IPS DF 4.7 (cell line): ENCODE data around the gene MBLAC1.

Source experiments
- DNase-seq: peaks from one replicate; pipeline ENCODE4 v3.0.0-alpha.2; 2013; ENCODE audit warnings: low spot score; ENCODE audit errors: extremely low read depth

The MBLAC1 gene

DNA sequence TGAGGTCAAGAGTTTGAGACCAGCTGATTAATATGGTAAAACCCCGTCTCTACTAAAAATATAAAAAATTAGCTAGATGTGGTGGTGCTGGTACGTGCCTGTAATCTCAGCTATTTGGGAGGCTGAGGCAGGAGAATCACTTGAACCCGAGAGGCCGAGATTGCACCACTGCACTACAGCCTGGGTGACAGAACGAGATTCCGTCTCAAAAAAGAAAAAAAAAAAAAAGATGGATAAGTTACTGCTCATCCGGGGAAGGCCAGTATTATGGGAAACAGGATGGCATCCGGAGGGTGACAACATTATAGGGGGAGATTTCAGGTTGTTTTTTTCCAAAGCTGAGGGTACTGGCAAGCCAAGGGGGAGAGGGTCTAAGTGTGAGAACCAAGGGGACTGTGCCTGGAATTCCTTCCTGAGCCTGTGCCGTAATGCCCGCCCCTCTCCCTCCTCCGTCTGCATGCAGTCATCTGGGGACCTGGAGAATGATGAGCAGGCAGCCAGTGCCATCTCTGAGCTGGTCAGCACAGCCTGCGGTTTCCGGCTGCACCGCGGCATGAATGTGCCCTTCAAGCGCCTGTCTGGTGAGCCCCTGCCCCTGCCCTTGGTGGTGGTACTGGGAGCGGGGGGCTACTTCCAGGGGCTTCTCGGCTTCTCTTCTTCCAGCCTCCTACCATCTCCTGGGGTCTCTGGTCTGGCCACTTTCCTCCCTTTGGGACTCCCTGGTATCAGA is 26.3 kb downstream of the MBLAC1 start:
- DNase-seq, result no peak

DNA sequence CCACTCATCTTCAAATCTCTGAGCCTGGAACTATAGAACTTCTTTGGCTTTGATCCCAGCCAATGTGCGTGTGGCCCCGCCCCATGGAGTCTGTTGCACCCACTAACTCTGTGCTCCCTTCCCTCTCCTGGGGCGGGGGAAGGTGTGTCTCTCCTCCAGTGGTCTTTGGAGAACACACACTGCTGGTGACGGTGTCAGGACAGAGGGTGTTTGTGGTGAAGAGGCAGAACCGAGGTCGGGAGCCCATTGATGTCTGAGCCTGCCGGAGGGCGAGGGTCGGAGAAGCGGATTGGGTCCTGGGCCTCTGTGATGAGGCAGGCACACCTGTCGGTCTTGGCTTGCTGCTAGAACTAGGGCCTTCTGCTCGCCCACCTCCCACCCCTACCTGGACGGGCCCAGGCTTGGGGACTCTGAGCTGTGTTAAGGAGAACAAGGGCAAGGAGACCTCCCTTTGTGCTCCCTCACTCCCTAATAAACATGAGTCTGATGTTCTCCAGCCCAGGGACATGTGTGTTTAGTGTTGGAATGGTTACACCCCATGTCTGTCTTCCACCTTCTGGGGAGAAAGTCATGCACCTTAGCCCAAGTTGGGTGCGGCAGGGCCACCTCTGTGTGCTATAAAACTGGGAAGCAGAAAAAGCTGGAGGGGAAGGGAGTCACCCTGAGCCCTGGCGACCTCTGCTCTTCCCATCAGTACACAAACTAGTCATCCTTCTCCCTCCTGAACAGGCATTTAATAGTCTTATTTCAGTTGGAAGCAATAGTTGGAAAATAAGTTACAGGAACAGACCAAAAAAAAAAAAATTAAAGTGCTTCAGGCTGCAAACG is 27.2 kb downstream of the MBLAC1 start:
- no peak for DNase-seq

DNA sequence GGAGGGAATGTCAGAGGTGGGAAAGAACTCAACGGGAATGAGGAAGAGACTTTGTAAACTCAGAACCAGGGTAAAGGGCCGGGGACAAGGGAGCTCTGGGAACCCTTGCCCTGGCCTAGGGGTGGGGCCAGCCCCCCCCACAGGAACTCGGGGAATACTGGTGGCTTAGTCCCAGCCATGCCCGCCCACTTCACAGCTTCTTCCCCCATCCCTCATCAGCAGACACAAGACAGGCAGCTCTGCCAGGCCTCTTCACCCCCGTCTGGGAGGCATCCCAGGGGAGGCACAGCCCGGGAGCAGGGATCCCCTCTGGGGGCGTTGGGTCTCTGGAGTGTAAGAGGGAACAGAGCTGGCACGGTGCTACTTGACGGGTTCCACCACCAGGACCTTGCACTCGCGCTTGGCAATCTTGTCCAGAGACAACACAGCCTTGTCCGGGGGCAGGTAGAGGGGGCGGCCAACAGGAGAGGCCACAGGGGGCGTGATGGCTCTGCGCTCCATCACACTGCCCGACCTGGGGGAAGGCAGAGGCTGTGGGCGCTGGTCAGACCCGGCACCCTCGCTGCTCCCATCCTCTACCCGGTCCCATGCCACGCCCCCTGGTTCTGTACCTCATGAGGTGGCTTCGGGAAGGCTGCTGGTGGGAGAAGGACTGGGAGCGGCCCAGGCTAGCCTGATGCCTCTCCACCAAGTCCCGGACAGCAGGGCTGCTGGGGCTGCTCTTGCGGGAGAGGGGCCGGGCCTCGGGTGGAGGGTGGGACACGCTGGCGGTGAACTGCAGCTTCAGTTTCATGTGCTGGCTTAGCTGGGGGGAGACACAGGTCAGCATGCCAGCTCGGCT is 28.1 kb downstream of the MBLAC1 start:
- DNase-seq, result no peak

DNA sequence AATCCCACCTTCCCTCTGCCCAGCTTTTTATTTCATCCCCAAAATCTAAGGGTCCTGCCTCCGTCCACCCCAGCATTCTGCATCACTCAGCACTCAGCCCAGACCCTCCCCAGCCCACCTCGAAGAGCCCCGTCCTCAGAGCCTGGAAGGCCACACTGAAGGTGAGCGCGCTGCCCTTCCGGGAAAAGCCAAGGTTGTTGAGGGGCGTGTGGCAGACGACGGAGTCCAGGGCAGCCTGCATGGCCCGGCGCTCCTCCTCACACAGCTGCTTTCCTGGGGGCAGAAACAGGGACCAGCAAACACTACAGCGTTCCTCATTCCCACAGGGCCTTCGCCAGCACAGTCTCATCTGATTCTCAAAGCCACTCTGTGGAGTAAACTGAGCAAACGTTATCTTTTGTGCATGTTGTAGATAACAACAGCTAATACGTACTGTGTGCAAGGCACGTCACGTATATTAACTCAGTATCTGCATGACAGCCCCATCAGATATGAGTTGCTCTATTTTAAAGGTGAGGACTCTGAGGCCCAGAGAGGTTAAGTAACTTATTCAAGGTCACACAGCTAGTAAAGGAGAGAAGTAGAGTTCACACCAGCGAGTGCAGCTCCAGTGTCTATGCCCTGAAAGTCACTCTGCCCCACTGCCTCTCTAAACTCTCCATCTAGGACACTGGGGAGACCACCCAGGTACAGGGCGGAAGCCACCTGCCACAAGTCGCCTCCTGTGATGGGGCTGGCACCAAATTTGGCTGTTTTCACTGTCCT is 29.0 kb downstream of the MBLAC1 start:
- no peak for DNase-seq

DNA sequence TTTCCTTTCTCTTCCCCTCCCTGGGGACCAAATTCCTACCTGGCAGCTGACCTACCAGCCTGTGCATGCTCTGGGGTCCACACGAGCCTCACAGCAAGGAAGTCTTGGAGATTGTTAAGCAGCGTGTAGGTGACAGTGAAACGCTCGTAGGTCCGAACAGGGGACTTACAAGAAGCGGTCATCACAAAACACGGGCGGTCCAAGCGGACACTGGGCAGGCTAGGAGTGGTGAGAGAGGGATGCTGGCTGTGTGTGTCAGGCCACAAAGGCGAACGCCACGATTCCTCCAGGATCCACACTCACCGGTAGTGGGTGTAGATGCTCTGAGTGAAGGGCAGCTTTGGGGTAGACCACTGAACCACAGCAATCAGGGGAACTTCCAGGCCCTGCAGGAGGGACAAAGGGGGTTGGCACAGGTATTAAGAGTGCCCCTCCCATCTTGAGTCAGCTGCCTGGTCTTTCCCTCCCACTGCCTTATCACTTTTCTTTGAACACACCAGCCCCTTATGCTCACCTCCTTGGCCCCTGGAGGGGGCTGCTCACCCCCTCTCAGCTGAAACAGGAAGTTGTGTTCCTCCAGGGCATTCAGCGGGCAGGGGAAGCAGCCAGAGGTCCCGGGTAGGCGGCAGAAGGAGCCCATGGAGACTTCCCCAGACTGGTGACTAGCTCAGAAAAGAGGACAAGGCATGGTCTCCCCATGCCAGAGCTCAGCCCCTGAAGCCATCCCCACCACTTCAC is 29.7 kb downstream of the MBLAC1 start:
- DNase-seq, result no peak

DNA sequence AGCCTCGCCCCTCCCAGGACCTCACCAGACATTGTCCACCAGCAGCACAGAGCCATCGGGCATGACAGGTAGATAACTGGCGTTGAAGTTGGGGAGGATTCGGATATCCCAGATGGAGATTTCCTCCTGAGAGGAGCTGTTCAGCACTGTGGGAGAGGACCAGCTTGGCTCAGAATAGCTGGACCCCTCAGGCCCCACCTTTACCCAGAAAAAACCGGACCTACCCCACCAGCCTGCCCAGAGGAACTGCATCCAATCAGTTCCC is 30.2 kb downstream of the MBLAC1 start:
- DNase-seq, result no peak

DNA sequence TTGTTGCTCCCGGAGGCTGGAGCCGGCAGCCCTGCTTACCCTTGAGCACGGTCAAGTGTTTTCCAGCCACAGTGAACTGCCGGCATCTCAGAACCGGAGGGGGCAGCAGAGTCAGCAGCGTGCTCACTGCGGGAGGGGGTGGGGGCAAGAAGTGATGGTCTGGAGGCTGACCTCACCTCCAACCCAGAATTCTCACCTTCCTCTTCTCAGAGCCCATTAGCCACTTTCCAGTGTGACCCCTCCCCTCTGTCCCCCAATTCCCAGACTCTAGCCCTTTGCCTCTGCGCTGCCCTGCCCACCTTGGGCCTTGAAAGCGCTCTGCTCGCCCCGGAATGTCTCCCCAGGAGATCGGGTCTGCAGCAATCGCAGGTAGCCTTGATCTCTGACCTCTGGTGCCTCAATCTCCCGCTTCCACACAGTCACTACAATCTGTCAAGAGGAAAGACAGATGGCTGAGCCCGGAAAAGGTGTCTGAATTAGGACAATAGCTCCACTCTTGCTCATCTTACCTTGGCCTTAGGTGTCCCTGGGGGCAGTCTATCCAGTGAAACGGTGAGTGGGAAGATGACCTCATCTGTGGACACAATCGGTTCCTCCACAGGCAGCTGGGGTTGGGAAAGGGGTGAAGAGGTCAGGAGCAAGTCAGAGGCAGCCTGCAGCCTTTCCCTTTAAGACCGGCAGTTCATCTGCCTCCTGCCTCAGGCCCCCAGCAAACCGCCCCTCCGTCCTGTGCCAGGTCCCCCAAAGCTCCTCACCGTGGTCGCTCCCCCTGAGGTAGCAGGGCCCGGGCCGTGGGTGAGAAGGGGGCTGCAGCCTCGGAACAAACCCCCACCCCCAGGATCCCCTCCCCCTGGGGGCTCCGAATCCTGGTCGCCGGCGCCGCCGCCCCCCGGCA is 30.8 kb downstream of the MBLAC1 start:
- no peak for DNase-seq

DNA sequence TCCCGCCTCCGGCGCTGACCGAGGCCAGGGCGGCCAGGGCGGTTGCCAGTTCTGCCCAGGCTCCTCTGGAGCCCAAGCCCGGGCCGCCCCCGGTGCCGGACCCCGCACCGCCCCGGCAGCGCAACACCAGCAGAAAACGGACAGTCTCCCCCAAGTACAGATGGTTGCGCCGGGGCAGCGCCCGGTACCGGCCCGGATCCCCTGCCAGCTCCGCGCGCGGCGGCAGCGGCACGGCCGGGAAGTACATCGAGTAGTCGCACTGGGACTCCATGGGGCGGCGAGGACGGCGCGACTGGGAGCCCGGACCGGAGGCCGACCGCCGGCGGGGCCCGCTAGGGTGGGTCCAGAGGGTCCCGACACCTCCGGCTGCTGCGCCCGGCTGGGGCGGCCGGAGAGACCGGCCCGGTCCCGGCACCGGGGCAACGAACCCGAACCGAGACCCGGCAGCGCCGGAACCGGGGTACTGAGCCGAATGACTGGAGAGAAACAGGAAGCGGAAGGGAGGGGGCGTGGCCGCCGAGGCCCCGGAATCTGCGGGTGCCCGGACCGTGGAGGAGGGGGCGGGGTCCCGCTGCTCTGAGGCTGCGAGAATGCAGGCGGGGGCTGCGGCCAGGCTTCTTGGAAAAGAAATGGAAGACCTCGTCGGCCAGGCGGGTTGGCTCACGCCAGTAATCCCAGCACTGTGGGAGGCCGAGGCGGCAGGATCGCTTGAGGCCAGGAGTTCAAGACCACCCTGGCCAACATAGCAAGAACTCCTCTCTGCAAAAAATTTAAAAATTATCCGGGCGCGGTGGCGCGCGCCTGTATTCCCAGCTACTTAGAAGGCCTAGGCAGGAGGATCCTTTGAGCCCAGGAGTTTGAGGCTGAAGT is 31.7 kb downstream of the MBLAC1 start, which contains the start of gene TRAPPC14:
Gene TRAPPC14, minus strand, starts transcription at position 495 of the 870 bp plus-strand sequence. Its CDS starts 224 bp downstream, at position 271.
- DNase-seq, result no peak

DNA sequence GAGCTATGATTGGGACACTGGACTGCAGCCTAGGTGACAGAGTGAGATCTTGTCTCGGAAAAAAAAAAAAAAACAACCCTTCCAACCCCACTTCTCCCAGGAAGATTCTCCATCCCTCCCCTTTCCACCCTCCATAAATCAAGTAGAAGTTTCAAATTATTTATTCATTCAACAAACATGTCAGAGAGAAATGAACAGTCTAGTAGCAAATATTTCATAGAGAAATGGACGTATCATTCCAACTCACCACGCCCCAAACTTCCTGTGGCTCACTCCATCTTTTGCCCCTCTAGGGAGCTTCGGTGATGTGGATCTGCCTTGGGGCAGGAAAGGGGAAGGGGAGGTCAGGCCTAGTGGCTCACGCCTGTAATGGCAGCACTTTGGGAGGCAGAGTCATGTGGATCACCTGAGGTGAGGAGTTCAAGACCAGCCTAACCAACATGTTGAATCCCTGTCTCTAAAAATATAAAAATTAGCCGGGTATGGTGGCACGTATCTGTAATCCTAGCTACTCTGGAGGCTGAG is 32.4 kb downstream of the MBLAC1 start:
- no peak for DNase-seq

DNA sequence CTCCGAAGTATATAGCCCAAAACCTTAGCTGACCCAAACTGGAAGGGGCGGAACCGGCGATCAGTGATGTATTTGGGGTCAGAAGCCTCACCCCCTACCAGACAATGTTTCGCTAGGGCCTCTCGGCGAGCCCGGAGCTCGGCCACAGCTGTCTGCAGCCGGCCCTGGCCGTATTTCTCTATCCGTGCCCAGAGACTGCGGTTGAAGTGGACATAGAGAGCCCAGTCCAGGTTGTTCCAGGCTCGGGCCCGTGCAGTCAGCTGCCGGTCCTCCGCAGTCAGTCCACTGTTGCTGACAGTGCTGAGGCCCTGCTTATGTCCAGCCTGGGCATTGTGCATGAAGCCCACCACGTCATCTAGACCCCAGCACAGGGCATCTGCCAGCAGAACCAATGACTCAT is 33.3 kb downstream of the MBLAC1 start:
- DNase-seq, result no peak

DNA sequence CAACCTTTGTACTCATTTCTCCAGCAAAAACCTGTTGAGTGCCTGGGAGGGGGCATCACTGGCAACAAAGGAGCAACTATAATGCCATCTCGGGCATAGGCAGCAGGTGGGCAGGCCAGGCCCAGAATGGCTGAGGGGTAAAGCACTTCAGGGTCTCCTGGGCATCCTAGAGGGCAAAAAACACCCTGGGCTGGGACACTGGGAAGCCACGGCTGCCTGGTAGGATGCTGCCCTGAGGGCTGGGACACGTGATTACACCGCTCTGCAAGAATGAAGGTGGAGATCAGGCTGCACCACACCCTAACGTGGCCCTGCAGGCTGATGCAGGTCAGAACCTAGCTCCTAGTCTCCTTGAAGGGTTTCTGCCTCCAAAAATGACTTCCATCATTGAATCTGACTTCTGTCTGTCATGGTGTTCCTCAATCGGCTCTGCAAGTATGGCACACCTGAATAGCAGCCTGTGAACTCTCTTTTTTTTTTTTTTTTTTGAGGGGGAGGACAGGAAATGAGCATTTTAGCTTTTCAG is 36.3 kb downstream of the MBLAC1 start:
- DNase-seq, result no peak

DNA sequence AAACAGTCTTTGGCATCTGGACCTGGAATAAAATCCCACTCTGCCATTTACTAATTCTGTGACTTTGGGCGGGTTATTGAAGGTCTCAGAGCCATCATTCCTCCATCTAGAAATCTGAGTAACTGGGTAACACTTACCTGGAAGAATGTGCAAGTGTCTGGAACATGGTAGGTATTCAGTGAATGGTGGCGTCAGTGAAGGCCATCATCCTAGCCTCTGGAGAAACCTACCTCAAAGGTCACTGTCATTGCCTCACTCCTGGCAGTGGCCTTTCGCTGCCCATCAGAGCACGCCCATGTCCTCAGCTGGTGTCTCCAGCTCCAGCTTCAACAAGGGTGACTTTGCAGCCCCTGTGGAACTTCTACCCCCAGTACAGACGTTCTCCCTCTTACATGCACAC is 37.1 kb downstream of the MBLAC1 start:
- DNase-seq, result no peak

DNA sequence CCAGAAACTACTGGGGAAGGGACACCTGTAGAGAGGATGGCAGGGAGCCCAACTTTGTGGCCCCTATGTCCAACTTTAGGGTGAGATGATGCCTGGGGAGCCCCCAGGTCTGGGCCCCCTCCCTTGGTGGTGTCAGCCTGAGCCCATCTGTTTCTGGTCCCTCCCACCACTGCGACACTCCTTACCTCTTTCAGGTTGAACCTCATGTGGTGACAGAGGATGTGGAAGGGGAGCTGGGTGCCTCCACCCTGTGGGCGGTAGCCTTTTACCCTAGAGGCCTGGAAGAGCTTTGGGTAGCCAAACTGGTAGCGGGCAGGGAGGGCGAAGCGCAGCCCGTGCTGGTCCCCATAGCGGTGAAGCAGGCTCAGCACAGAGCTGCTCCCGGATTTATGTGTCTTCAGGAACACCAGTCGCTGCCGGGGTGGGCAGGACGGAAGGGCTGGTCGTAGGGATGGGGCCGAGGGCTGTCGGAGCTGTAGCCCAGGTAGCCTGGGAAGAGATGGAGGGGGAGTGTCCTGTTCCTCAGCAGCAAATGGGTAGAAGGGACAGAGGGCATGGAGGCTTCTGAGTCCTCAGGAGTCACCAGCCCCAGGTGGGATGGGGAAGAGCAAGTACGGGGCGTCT is 39.7 kb downstream of the MBLAC1 start:
- DNase-seq, result no peak

DNA sequence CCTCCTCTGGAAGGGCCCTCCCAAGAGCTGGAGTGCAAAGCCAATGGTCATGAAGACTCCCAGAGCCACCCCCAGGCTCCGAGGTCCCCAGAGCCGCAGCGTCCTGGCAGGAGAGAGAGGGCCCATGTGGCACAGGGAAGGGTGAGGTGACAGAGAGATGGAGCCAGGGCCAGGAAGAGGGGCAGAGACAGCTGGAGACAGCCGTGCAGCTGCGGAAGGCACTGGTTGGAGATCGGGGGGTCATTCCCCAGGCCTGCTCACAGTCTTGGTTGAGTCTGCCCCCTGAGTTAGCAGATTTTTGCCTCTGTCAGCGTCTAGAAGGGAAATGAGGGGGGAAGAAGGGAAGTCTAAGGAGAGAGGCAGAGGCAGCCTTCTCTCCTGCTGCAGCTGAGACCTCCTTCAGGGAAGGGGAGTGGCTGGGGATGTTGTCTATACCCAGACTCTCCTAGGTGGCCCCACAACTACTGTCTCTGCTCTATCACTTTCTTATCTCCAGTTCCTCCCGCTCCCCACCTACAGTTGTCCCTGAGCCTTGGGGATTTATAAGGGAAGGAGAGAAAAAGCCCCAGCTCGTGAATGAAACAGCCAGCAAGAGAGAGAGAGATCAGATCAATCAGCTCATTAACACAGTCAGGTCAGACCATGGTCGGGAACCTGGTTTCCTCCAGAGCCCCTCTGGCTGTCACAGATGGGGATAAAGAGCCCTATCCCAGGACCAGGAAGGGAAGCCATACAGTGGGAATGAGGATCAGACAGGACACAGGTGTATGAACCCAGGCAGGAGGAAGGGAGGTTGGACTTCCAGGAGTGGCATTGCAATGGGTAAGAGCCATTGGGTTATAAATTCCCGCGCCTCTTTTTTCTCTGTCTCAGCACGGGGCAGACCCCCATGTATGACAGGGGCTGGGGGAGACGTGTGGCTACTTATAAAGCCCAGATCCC is 40.5 kb downstream of the MBLAC1 start:
- no peak for DNase-seq

DNA sequence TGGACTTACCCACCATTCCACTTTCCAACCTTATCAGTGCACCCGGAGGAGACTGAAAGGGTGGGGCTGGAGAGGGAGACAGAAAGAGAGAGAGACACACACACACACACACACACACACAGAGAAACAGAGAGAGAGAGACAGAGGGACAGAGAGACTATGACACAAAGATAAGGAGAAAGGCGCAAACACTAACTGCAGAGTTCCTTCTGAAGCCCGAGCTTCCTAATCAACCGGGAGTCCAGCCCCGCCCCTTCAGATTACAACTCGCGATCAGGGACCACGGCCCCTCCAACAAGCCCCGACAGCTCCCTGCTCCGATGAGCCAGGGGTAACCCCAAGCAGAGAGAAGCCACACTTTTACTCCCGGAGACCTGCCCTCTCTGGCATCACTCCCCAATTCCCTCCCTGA is 41.2 kb downstream of the MBLAC1 start:
- no peak for DNase-seq

DNA sequence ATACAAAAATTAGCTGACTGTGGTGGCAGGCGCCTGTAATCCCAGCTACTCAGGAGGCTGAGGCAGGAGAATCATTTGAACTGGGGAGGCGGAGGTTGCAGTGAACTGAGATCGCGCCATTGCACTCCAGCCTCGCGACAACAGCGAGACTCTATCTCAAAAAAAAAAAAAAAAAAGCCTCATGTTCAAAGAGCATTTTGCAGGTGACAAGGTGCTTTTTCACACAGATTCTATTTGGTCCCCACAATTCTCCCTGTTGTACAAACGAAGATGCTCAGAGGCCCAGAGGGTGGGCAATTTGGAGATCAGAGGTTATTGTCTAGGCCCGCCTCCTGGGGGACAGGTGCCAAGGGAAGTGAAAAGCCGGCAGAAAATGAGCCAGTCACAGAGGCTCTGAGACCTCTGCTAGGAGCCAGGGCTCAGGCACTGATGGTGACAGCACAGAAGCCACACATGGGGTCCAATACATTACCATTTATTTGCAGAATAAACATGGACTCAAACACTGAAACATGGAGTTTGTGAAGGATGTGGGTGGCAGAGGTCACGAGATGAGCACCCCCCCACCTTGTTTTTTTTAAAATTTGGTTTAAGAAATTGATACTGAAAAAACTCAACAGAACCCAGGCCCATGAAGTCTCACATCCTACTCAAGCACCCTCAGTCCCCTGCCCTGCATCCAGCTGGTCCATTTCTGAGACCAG is 42.5 kb downstream of the MBLAC1 start:
- DNase-seq, result no peak
